ENCODE data around the gene STXBP1. TPM values are rescaled to one million over a fixed set of nuclear protein-coding genes. Genes with fewer than 3 reads are reported as not detected.

Gene STXBP1
- total RNA-seq, 1 donor from 2014 or later = 92.1 TPM

GRCh38 chr9:127683723-127684122 lies 71.6 kb downstream of the STXBP1 start:
- H3K36me3 ChIP-seq = peaks cover 92% of the 10 kb centered on the region
- H3K4me3 ChIP-seq = no peak overlapping the region
- H3K9me3 ChIP-seq = no peaks in the 10 kb centered on the region
- H3K4me1 ChIP-seq = no peaks in the 10 kb centered on the region
- no peak for TF ChIP-seq CTCF (IDR thresholded peaks at IDR 0.05)
- no peak for DNase-seq
- no peak overlapping the region for H3K27ac ChIP-seq
- no peak for ATAC-seq
- H3K27me3 ChIP-seq = no peaks in the 10 kb centered on the region
- intact Hi-C loops (cut with DNase I) = no loop called here

- no peaks in the 10 kb centered on the region for H3K9me3 ChIP-seq
- no peak for DNase-seq
- H3K4me1 ChIP-seq = no peaks in the 10 kb centered on the region
- H3K27ac ChIP-seq = no peak overlapping the region
- no peak overlapping the region for H3K4me3 ChIP-seq
- no peaks in the 10 kb centered on the region for H3K27me3 ChIP-seq
- no peak for ATAC-seq
- no peak for TF ChIP-seq CTCF (IDR thresholded peaks at IDR 0.05)
- H3K36me3 ChIP-seq = peaks cover 92% of the 10 kb centered on the region
- intact Hi-C loops (cut with DNase I) = no loop called here
These were observed 72.5 kb downstream of the STXBP1 start for GRCh38 chr9:127684576-127684975.

- Histone ChIP-seq H3K4me1 (no peaks in the 10 kb centered on the region), H3K27me3 (no peaks in the 10 kb centered on the region), H3K27ac (no peak overlapping the region), H3K36me3 (peaks cover 93% of the 10 kb centered on the region), H3K9me3 (no peaks in the 10 kb centered on the region), H3K4me3 (no peak overlapping the region)
- TF ChIP-seq CTCF (IDR thresholded peaks at IDR 0.05) = no peak
- intact Hi-C loops (cut with DNase I) = no loop called here
- DNase-seq (no peak), ATAC-seq (no peak)
These were observed 74.7 kb downstream of the STXBP1 start for GRCh38 chr9:127686461-127687393.

- H3K36me3 ChIP-seq = peaks cover 78% of the 10 kb centered on the region
- intact Hi-C loops (cut with DNase I) = no loop called here
- no peak for TF ChIP-seq CTCF (IDR thresholded peaks at IDR 0.05)
These were observed 77.4 kb downstream of the STXBP1 start for GRCh38 chr9:127689329-127690000.

GRCh38 chr9:127690735-127691134 lies 78.7 kb downstream of the STXBP1 start:
- Histone ChIP-seq H3K9me3 (no peaks in the 10 kb centered on the region), H3K36me3 (peaks cover 70% of the 10 kb centered on the region), H3K27me3 (no peaks in the 10 kb centered on the region), H3K4me1 (no peaks in the 10 kb centered on the region), H3K4me3 (no peak overlapping the region), H3K27ac (no peak overlapping the region)
- no peak for DNase-seq
- TF ChIP-seq CTCF (IDR thresholded peaks at IDR 0.05) = no peak
- intact Hi-C loops (cut with DNase I) = no loop called here
- no peak for ATAC-seq

More at GRCh38 chr9:127689329-127690000, 77.4 kb downstream of the STXBP1 start:
- Histone ChIP-seq H3K27ac (no peak overlapping the region), H3K9me3 (no peaks in the 10 kb centered on the region), H3K4me3 (no peak overlapping the region), H3K27me3 (no peaks in the 10 kb centered on the region), H3K4me1 (no peaks in the 10 kb centered on the region)
- ATAC-seq (no peak), DNase-seq (no peak)

Measured in upper lobe of right lung (tissue), 1 donor.